Measurements from ENCODE around the gene CKMT2.

DNA sequence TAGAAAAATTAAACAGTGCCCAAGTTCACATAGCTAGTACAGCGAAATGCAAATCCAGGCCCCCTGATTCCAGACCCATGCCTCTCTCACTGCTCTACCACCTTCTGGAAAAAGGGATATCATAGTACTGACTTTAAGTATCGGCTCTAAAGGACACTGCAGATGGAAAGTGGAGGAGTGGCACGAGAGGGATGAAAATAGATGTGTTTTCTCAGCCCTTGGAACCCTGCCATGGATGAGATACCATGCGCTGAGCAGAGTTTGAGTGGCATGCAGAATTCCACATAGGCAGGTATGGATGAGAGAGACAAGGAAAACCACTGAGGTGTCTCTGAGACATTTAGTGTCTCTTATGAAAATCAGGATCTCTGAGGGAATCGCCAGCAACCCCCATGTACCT is 18.8 kb downstream of the CKMT2 start:
- TF ChIP-seq POLR2A (IDR thresholded peaks at IDR 0.05), result no peak
- TF ChIP-seq, protein P1, sequence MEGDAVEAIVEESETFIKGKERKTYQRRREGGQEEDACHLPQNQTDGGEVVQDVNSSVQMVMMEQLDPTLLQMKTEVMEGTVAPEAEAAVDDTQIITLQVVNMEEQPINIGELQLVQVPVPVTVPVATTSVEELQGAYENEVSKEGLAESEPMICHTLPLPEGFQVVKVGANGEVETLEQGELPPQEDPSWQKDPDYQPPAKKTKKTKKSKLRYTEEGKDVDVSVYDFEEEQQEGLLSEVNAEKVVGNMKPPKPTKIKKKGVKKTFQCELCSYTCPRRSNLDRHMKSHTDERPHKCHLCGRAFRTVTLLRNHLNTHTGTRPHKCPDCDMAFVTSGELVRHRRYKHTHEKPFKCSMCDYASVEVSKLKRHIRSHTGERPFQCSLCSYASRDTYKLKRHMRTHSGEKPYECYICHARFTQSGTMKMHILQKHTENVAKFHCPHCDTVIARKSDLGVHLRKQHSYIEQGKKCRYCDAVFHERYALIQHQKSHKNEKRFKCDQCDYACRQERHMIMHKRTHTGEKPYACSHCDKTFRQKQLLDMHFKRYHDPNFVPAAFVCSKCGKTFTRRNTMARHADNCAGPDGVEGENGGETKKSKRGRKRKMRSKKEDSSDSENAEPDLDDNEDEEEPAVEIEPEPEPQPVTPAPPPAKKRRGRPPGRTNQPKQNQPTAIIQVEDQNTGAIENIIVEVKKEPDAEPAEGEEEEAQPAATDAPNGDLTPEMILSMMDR (IDR thresholded peaks at IDR 0.05), result no peak
